22Rv1 (cell line): ENCODE measurements around the gene NODAL.

Experiments
- ZFX ChIP-seq: fragments of 450-650 bp; IDR thresholded peaks from 2 replicates; pipeline ENCODE4 v1.6.1; 2017; ENCODE audit warnings: antibody characterized with exemption, borderline replicate concordance
- TF ChIP-seq, protein P1 (sequence below): fragments of 450-650 bp; IDR thresholded peaks from 2 replicates; pipeline ENCODE4 v1.5.1; 2017; ENCODE audit warnings: mild to moderate bottlenecking

DNA sequence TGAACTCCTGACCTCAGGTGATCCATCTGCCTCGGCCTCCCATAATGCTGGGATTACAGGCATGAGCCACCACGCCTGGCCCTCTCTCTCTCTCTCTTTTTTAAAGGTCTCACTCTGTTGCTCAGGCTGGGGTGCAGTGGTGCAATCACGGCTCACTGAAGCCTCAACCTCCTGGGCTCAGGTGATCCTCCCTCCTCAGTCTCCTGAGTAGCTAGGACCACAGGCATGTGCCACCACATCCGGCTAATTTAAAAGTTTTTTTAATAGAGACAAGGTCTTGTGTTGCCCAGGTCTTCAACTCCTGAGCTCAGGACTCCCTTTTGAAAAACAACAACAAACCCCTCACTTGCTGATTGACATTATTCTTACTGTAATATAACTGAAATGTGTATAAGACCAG is 48.7 kb upstream of the NODAL start:
- TF ChIP-seq, protein P1, sequence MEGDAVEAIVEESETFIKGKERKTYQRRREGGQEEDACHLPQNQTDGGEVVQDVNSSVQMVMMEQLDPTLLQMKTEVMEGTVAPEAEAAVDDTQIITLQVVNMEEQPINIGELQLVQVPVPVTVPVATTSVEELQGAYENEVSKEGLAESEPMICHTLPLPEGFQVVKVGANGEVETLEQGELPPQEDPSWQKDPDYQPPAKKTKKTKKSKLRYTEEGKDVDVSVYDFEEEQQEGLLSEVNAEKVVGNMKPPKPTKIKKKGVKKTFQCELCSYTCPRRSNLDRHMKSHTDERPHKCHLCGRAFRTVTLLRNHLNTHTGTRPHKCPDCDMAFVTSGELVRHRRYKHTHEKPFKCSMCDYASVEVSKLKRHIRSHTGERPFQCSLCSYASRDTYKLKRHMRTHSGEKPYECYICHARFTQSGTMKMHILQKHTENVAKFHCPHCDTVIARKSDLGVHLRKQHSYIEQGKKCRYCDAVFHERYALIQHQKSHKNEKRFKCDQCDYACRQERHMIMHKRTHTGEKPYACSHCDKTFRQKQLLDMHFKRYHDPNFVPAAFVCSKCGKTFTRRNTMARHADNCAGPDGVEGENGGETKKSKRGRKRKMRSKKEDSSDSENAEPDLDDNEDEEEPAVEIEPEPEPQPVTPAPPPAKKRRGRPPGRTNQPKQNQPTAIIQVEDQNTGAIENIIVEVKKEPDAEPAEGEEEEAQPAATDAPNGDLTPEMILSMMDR = no peak
- TF ChIP-seq ZFX = no peak
